Measurements from ENCODE around the gene TFPT. TPM values are rescaled to one million over a fixed set of nuclear protein-coding genes. Genes with fewer than 3 reads are reported as not detected.

TFPT gene
- total and polyA plus RNA-seq, 10 of the 15 experiments (the other 5 are each of a cell fraction or from before 2014, with no cell fraction given) = 1.7 to 40.2 (median 25.6) TPM

- FAIRE-seq (no peak), ATAC-seq (no peak), DNase-seq (ENCODE audit: low read depth, low spot score) (no peak)
- H3K36me3 ChIP-seq (ENCODE audit: control insufficient read depth in 2 of 2, insufficient read depth in 2 of 2, low read length in 1 of 2) = peaks cover 8 to 31% of the 10 kb centered on the region in 2 experiments
- WGBS (ENCODE audit: insufficient coverage, insufficient replicate concordance, low lambda C conversion rate, missing lambda C conversion rate) = 96% methylated on average over 13 of the region's 19 CpGs
- H3K79me2 ChIP-seq (ENCODE audit: control insufficient read depth, insufficient read depth, low read length) = no peaks in the 10 kb centered on the region
- no peaks in the 10 kb centered on the region for H3K9me3 ChIP-seq (replicated peaks; ENCODE audit: control insufficient read depth, insufficient read depth, low read length)
- ChIA-PET RAD21 (ENCODE audit: unreplicated experiment) (no interaction called here), POLR2A (interaction anchor here (1.2 kb wide), 1 partner anchor 13 kb away, joined by 5 read pairs; no protein-coding TSS in a partner anchor), SMC1A (ENCODE audit: uncharacterized antibody, unreplicated experiment) (no interaction called here), CTCF (interaction anchor here (0.6 kb wide), 1 partner anchor 93 kb away, joined by 3 read pairs; no protein-coding TSS in a partner anchor)
- H3K4me1 ChIP-seq (ENCODE audit: control insufficient read depth, insufficient read depth, low read length) = no peaks in the 10 kb centered on the region
- no peak overlapping the region for H3K4me3 ChIP-seq
- no peak for TF ChIP-seq IKZF1 (conservative IDR thresholded peaks at IDR 0.05)
- TF ChIP-seq RCOR1 (conservative IDR thresholded peaks at IDR 0.05; ENCODE audit: low read depth, low read length) = no peak
- no peak for TF ChIP-seq SMARCA5 (IDR thresholded peaks at IDR 0.05)
- no peak for TF ChIP-seq TBL1XR1 (IDR thresholded peaks at IDR 0.05; ENCODE audit: low read depth, low read length)
- no peak for TF ChIP-seq PML (IDR thresholded peaks at IDR 0.05; ENCODE audit: low read length)
- no peak for TF ChIP-seq SMAD1 (IDR thresholded peaks at IDR 0.05; ENCODE audit: low read depth, partially characterized antibody)
- TF ChIP-seq USF1 (IDR thresholded peaks at IDR 0.05; ENCODE audit: borderline replicate concordance, extremely low read length, insufficient read depth, low read depth, low read length) = no peak
- H3K27me3 ChIP-seq (replicated peaks in 1 of 2; ENCODE audit: control insufficient read depth in 2 of 2, insufficient read depth in 2 of 2, low read length in 1 of 2) = no peaks in the 10 kb centered on the region
- H3K27ac ChIP-seq (ENCODE audit: control insufficient read depth, insufficient read depth) = no peak overlapping the region
- H3K9ac ChIP-seq (ENCODE audit: control insufficient read depth, insufficient read depth, low read length) = no peak overlapping the region
- no peak overlapping the region for H2AFZ ChIP-seq (ENCODE audit: control insufficient read depth, low read depth, low read length)
- H4K20me1 ChIP-seq (ENCODE audit: control insufficient read depth, insufficient read depth) = no peaks in the 10 kb centered on the region
- in situ Hi-C loops (cut with MboI) (no loop called here), intact Hi-C loops (cut with micrococcal nuclease; ENCODE audit: unreplicated experiment) (no loop called here)
- BruUV-seq (replicated peaks) = no TSS peak
- no peak overlapping the region for H3K4me2 ChIP-seq (ENCODE audit: control insufficient read depth, insufficient read depth)
Observed at GRCh38 chr19:54124393-54124792, 8.9 kb upstream of the TFPT start.

DNA sequence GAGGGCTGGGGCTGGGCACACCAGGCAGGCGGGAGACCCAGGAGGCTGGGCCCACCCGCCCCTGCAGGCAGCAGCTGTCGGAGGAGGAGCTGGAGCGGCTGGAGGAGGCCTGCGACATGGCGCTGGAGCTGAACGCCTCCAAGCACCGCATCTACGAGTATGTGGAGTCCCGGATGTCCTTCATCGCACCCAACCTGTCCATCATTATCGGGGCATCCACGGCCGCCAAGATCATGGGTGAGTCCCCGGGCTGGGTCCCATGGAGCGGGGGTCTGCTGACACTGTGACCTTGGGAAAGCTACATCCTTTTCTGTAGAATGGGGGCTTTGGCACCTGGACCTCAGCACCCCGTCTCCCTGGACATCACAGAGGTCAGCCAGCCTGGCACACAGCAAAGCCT, 8.2 kb upstream of the TFPT start:
- H3K27ac ChIP-seq (ENCODE audit: control insufficient read depth, insufficient read depth) = no peak overlapping the region
- in situ Hi-C loops (cut with MboI) (no loop called here), intact Hi-C loops (cut with micrococcal nuclease; ENCODE audit: unreplicated experiment) (no loop called here)
- RAD21 ChIA-PET (ENCODE audit: unreplicated experiment) = no interaction called here
- no peak overlapping the region for H3K4me3 ChIP-seq
- no peak overlapping the region for H3K4me2 ChIP-seq (ENCODE audit: control insufficient read depth, insufficient read depth)
- WGBS (ENCODE audit: insufficient coverage, insufficient replicate concordance, low lambda C conversion rate, missing lambda C conversion rate) = 98% methylated on average over 17 of the region's 17 CpGs
- POLR2A ChIA-PET = interaction anchor here (0.8 kb wide), 1 partner anchor 13 kb away, joined by 4 read pairs; no protein-coding TSS in a partner anchor
- H3K4me1 ChIP-seq (ENCODE audit: control insufficient read depth, insufficient read depth, low read length) = no peaks in the 10 kb centered on the region
- H3K9ac ChIP-seq (ENCODE audit: control insufficient read depth, insufficient read depth, low read length) = no peak overlapping the region
- no peak for ATAC-seq
- no peaks in the 10 kb centered on the region for H4K20me1 ChIP-seq (ENCODE audit: control insufficient read depth, insufficient read depth)
- H3K27me3 ChIP-seq (replicated peaks in 1 of 2; ENCODE audit: control insufficient read depth in 2 of 2, insufficient read depth in 2 of 2, low read length in 1 of 2) = no peaks in the 10 kb centered on the region
- H2AFZ ChIP-seq (ENCODE audit: control insufficient read depth, low read depth, low read length) = no peak overlapping the region
- CTCF ChIA-PET = no interaction called here
- no peak for DNase-seq (ENCODE audit: low read depth, low spot score)
- no TSS peak for BruUV-seq (replicated peaks)
- no peaks in the 10 kb centered on the region for H3K79me2 ChIP-seq (ENCODE audit: control insufficient read depth, insufficient read depth, low read length)
- no peaks in the 10 kb centered on the region for H3K9me3 ChIP-seq (replicated peaks; ENCODE audit: control insufficient read depth, insufficient read depth, low read length)
- H3K36me3 ChIP-seq (ENCODE audit: control insufficient read depth in 2 of 2, insufficient read depth in 2 of 2, low read length in 1 of 2) = peaks cover 9 to 25% of the 10 kb centered on the region in 2 experiments
- no peak for FAIRE-seq
- SMC1A ChIA-PET (ENCODE audit: uncharacterized antibody, unreplicated experiment) = no interaction called here
- TF ChIP-seq BMI1 (IDR thresholded peaks at IDR 0.05; ENCODE audit: borderline replicate concordance) (no peak), EP300 (IDR thresholded peaks at IDR 0.05; ENCODE audit: borderline replicate concordance in 1 of 2, control insufficient read depth in 1 of 2, low read depth in 2 of 2, low read length in 2 of 2) (no peak), ZNF622 (IDR thresholded peaks at IDR 0.05) (no peak), POLR2A (IDR thresholded peaks at IDR 0.05; ENCODE audit: low read depth, low read length) (no peak), ZBTB11 (CRISPR knock-in tag; IDR thresholded peaks at IDR 0.05) (no peak), E2F4 (IDR thresholded peaks at IDR 0.05; ENCODE audit: low read depth, low read length) (no peak), LARP7 (IDR thresholded peaks at IDR 0.05) (no peak)

All from GM12878 (cell line).